NCI-H446 (cell line): ENCODE results near the gene OST4.
"Not testable (repeated sequence)": the region's sequence is repeated elsewhere in the genome, so short reads cannot be mapped to it uniquely, and the experiment has no call there.

ENCODE experiments used
- DNase-seq, 2 experiments: peaks; one replicate each; lab custom pipeline; 2025; lab: John Stamatoyannopoulos, UW

The OST4 gene

GRCh38 chr2:27079233-27080139, 8.0 kb upstream of the OST4 start:
- DNase-seq: no peak

- peak; percentile 43 to 86 for DNase-seq
Measured at GRCh38 chr2:27078267-27079194, 7.1 kb upstream of the OST4 start, which contains the start of gene EMILIN1. EMILIN1 (plus strand) TSS chr2:27078615; CDS start chr2:27079066, 451 bp downstream.

- DNase-seq: no peak
Measured at GRCh38 chr2:27077231-27077630, 5.8 kb upstream of the OST4 start.

- no peak for DNase-seq
Measured at GRCh38 chr2:27076323-27076722, 4.9 kb upstream of the OST4 start.

- DNase-seq: not testable (repeated sequence)
Measured at GRCh38 chr2:27075566-27075871, 4.1 kb upstream of the OST4 start.

GRCh38 chr2:27074738-27075565, 3.5 kb upstream of the OST4 start:
- DNase-seq: peak; percentile 31 to 67

- DNase-seq: no peak
Measured at GRCh38 chr2:27073782-27074181, 2.3 kb upstream of the OST4 start.

- no peak for DNase-seq
Measured at GRCh38 chr2:27072920-27073319, 1.5 kb upstream of the OST4 start.

GRCh38 chr2:27071990-27072830, 756 bp upstream of the OST4 start:
- peak; percentile 23 to 52 for DNase-seq

GRCh38 chr2:27070653-27071276, 689 bp downstream of the OST4 start:
- DNase-seq: no peak

- no peak for DNase-seq
Measured at GRCh38 chr2:27069961-27070618, 1.4 kb downstream of the OST4 start.

- no peak for DNase-seq
Measured at GRCh38 chr2:27069436-27069835, 2.0 kb downstream of the OST4 start.

GRCh38 chr2:27067385-27067784, 4.1 kb downstream of the OST4 start:
- no peak for DNase-seq

GRCh38 chr2:27065128-27065527, 6.3 kb downstream of the OST4 start:
- no peak for DNase-seq

GRCh38 chr2:27060323-27060722, 11.1 kb downstream of the OST4 start:
- no peak for DNase-seq

GRCh38 chr2:27059141-27059820, 12.2 kb downstream of the OST4 start:
- DNase-seq: no peak

- DNase-seq: no peak
Measured at GRCh38 chr2:27058210-27058609, 13.2 kb downstream of the OST4 start.

GRCh38 chr2:27057184-27057583, 14.3 kb downstream of the OST4 start:
- no peak for DNase-seq

GRCh38 chr2:27054721-27055120, 16.7 kb downstream of the OST4 start:
- DNase-seq: no peak
